ENCODE measurements around the gene ARRB1. TPM values are rescaled to one million over a fixed set of nuclear protein-coding genes. Genes with fewer than 3 reads are reported as not detected.

ARRB1 gene
- polyA plus RNA-seq, 1 of the 3 experiments (the other 2 are of a cell fraction): 7.0 TPM

DNA sequence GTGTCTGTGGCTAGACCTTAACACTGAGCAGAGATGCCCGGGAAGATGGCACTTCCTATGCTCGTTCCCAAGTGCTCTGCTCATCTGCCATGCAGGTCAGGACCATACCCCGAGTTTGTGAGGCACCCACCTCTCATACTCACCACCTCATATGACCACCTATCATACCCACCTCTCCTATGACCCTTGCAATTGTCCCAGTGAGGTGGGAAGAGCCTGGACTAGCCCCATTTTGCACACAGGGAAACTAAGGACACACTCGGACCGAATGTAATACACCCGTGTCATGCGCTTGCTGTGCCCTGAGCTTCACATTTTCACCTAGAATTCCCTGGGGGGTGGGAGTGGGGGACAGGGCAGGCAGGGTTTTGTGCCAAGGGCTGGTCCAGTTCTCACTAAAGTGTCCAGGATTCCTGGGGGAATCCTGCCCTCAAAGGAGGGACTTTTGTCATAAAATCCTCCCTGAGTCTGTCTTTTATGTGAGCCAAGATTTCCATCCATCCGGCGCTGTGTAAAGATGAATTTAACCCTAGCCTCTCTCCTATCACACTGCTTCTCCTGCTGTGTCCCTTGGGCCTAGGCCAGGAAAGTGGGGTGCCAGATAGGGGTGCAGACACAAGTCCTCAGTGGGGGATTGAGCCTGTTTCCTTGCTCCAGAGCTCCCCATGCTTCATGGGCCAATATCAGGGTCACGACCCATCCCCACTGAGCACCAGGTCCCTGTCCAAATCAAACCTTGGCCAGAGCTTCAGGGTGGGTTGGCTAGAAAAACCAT lies 90.9 kb downstream of the ARRB1 start:
- Histone ChIP-seq H3K4me2 (no peak overlapping the region), H3K27me3 (ENCODE audit: insufficient read depth) (no peaks in the 10 kb centered on the region; the same call in 1 of the 2 replicates), H3K79me2 (ENCODE audit: insufficient read depth) (no peaks in the 10 kb centered on the region), H3K4me3 (ENCODE audit: low read depth in 2 of 2, low read length in 1 of 2) (no peak overlapping the region), H3K9ac (no peak overlapping the region), H3F3A (replicated peaks; ENCODE audit: insufficient read depth) (no peaks in the 10 kb centered on the region), H3K9me2 (no peaks in the 10 kb centered on the region), H4K20me1 (ENCODE audit: insufficient read depth) (no peaks in the 10 kb centered on the region), H2AFZ (ENCODE audit: low read depth) (no peak overlapping the region), H3K9me3 (no peaks in the 10 kb centered on the region), H3K36me3 (replicated peaks in 1 of 2; ENCODE audit: control insufficient read depth in 1 of 2, insufficient read depth in 2 of 2, low read length in 1 of 2) (no peaks in the 10 kb centered on the region), H3K27ac (ENCODE audit: low read depth in 2 of 2, low read length in 1 of 2) (no peak overlapping the region), H3K4me1 (ENCODE audit: control insufficient read depth in 1 of 2, insufficient read depth in 2 of 2, low read depth in 1 of 2, low read length in 1 of 2) (no peaks in the 10 kb centered on the region; a peak in 1 of 4 replicates)
- CTCF ChIA-PET: interaction anchor here (0.6 to 4.3 kb wide), 7 partner anchors 12 to 129 kb away, joined by 3 to 28 read pairs (median 4); no protein-coding TSS in a partner anchor
- POLR2A ChIA-PET: no interaction called here
- DNase-seq: no peak
- TF ChIP-seq, protein P1, sequence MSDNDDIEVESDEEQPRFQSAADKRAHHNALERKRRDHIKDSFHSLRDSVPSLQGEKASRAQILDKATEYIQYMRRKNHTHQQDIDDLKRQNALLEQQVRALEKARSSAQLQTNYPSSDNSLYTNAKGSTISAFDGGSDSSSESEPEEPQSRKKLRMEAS (IDR thresholded peaks at IDR 0.05; ENCODE audit: low read depth): no peak
- TF ChIP-seq JUND (IDR thresholded peaks at IDR 0.05): no peak
- no peak for TF ChIP-seq EZH2phosphoT487 (IDR thresholded peaks at IDR 0.05; ENCODE audit: borderline replicate concordance, low read depth)
- 40% methylated on average over 10 of the region's 10 CpGs for WGBS (ENCODE audit: low lambda C conversion rate)

DNA sequence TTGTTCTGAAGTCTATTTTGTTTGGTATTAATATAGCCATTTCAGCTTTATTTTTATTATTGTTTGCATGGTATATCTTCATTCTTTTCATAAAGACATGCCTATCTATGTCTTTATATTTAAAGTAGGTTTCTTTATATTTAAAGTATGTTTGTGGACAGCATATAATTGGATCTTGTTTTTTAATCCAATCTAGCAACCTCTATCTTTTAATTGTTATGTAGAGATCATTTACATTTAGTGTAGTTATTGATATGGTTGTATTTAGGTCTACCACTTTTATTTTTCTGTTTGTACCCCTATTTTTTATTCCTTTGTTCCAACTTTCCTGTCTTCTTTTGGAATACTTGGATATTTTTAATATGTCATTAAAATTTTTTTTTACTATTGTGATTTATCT lies 97.1 kb downstream of the ARRB1 start:
- H3F3A ChIP-seq (replicated peaks; ENCODE audit: insufficient read depth): no peaks in the 10 kb centered on the region
- H4K20me1 ChIP-seq (ENCODE audit: insufficient read depth): no peaks in the 10 kb centered on the region
- H3K9me2 ChIP-seq: no peaks in the 10 kb centered on the region
- H3K4me2 ChIP-seq: no peak overlapping the region
- H3K9me3 ChIP-seq: peaks cover 5% of the 10 kb centered on the region
- H3K4me1 ChIP-seq (ENCODE audit: control insufficient read depth in 1 of 2, insufficient read depth in 2 of 2, low read depth in 1 of 2, low read length in 1 of 2): no peaks in the 10 kb centered on the region; a peak in 1 of 4 replicates
- no peak overlapping the region for H2AFZ ChIP-seq (ENCODE audit: low read depth)
- peaks cover 5% of the 10 kb centered on the region; the same call in 1 of the 2 replicates for H3K27me3 ChIP-seq (ENCODE audit: insufficient read depth)
- no peak overlapping the region for H3K9ac ChIP-seq
- TF ChIP-seq SIN3A (IDR thresholded peaks at IDR 0.05; ENCODE audit: borderline replicate concordance, low read depth, low read length): no peak
- H3K79me2 ChIP-seq (ENCODE audit: insufficient read depth): no peaks in the 10 kb centered on the region
- no peaks in the 10 kb centered on the region for H3K36me3 ChIP-seq (replicated peaks in 1 of 2; ENCODE audit: control insufficient read depth in 1 of 2, insufficient read depth in 2 of 2, low read length in 1 of 2)
- DNase-seq: no peak
- CTCF ChIA-PET: interaction anchor here (1.8 to 2.1 kb wide), 3 partner anchors 49 to 114 kb away, joined by 5 to 19 read pairs (median 5); no protein-coding TSS in a partner anchor
- H3K27ac ChIP-seq (ENCODE audit: low read depth in 2 of 2, low read length in 1 of 2): no peak overlapping the region
- POLR2A ChIA-PET: no interaction called here
- no peak overlapping the region for H3K4me3 ChIP-seq (ENCODE audit: low read depth in 2 of 2, low read length in 1 of 2)

DNA sequence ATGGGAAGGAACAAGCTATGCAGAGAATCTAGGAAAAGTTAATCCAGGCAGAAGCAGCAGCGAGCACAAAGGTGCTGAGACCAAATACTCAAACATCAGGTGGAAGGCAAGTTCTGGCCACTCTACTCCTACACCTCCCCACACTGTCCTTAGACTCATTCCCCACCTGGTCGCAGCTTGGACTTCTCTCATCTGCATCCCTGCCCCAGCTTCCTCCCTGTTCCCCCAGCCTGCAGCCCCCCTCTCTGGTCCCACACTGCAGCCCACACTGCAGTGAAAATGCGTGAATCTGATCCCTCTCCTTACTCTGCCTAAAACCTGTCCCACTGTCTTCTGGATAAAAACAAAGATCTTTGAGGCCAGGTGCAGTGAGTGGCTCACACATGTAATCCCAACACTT lies 101.8 kb downstream of the ARRB1 start:
- Histone ChIP-seq H3K9ac (no peak overlapping the region), H3K27ac (ENCODE audit: low read depth in 2 of 2, low read length in 1 of 2) (no peak overlapping the region), H3K4me2 (no peak overlapping the region), H3K79me2 (ENCODE audit: insufficient read depth) (no peaks in the 10 kb centered on the region), H3K36me3 (replicated peaks in 1 of 2; ENCODE audit: control insufficient read depth in 1 of 2, insufficient read depth in 2 of 2, low read length in 1 of 2) (no peaks in the 10 kb centered on the region), H3K4me1 (ENCODE audit: control insufficient read depth in 1 of 2, insufficient read depth in 2 of 2, low read depth in 1 of 2, low read length in 1 of 2) (peaks cover 0 to 5% of the 10 kb centered on the region in 2 experiments; a peak in 1 of 4 replicates), H3F3A (replicated peaks; ENCODE audit: insufficient read depth) (no peaks in the 10 kb centered on the region), H3K9me2 (no peaks in the 10 kb centered on the region), H2AFZ (ENCODE audit: low read depth) (no peak overlapping the region), H3K4me3 (ENCODE audit: low read depth in 2 of 2, low read length in 1 of 2) (no peak overlapping the region), H3K27me3 (ENCODE audit: insufficient read depth) (peaks cover 11% of the 10 kb centered on the region; the same call in 1 of the 2 replicates), H4K20me1 (ENCODE audit: insufficient read depth) (no peaks in the 10 kb centered on the region), H3K9me3 (peaks cover 5% of the 10 kb centered on the region)
- WGBS (ENCODE audit: low lambda C conversion rate): 28% methylated on average over 3 of the region's 3 CpGs
- no peak for DNase-seq
- ChIA-PET CTCF (interaction anchor here (0.6 to 17.5 kb wide), 23 partner anchors 8 to 319 kb away, joined by 3 to 1115 read pairs (median 8); partner anchors contain the start of genes SLCO2B1 and TPBGL), POLR2A (no interaction called here)
- TF ChIP-seq RAD21 (IDR thresholded peaks at IDR 0.05; ENCODE audit: low read length) (no peak), GABPA (IDR thresholded peaks at IDR 0.05; ENCODE audit: low read depth) (no peak), FOXM1 (IDR thresholded peaks at IDR 0.05; ENCODE audit: low read depth) (no peak), SIN3A (IDR thresholded peaks at IDR 0.05; ENCODE audit: borderline replicate concordance, low read depth, low read length) (no peak), IRF3 (IDR thresholded peaks at IDR 0.05; ENCODE audit: low read depth, low read length) (no peak), EP300 (IDR thresholded peaks at IDR 0.05; ENCODE audit: borderline replicate concordance in 1 of 2, low read depth in 1 of 2, low read length in 1 of 2) (no peak), NRF1 (IDR thresholded peaks at IDR 0.05; ENCODE audit: low read depth, low read length) (no peak)
- TF ChIP-seq, protein P2, sequence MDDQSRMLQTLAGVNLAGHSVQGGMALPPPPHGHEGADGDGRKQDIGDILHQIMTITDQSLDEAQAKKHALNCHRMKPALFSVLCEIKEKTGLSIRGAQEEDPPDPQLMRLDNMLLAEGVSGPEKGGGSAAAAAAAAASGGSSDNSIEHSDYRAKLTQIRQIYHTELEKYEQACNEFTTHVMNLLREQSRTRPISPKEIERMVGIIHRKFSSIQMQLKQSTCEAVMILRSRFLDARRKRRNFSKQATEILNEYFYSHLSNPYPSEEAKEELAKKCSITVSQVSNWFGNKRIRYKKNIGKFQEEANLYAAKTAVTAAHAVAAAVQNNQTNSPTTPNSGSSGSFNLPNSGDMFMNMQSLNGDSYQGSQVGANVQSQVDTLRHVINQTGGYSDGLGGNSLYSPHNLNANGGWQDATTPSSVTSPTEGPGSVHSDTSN (IDR thresholded peaks at IDR 0.05): no peak

Data from SK-N-SH (cell line).